HG03064 (cell line): Measurements from ENCODE around the gene POU4F3.
"Not testable (repeated sequence)": the region's sequence is repeated elsewhere in the genome, so short reads cannot be mapped to it uniquely, and the experiment has no call there.

Experiments used
- ATAC-seq: cut with Tn5 transposase; IDR thresholded peaks from one replicate; pipeline ENCODE4 v1.9.1; 2021; ENCODE audit warnings: low read depth; ENCODE audit not compliant: unreplicated experiment

Gene POU4F3, protein sequence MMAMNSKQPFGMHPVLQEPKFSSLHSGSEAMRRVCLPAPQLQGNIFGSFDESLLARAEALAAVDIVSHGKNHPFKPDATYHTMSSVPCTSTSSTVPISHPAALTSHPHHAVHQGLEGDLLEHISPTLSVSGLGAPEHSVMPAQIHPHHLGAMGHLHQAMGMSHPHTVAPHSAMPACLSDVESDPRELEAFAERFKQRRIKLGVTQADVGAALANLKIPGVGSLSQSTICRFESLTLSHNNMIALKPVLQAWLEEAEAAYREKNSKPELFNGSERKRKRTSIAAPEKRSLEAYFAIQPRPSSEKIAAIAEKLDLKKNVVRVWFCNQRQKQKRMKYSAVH

DNA sequence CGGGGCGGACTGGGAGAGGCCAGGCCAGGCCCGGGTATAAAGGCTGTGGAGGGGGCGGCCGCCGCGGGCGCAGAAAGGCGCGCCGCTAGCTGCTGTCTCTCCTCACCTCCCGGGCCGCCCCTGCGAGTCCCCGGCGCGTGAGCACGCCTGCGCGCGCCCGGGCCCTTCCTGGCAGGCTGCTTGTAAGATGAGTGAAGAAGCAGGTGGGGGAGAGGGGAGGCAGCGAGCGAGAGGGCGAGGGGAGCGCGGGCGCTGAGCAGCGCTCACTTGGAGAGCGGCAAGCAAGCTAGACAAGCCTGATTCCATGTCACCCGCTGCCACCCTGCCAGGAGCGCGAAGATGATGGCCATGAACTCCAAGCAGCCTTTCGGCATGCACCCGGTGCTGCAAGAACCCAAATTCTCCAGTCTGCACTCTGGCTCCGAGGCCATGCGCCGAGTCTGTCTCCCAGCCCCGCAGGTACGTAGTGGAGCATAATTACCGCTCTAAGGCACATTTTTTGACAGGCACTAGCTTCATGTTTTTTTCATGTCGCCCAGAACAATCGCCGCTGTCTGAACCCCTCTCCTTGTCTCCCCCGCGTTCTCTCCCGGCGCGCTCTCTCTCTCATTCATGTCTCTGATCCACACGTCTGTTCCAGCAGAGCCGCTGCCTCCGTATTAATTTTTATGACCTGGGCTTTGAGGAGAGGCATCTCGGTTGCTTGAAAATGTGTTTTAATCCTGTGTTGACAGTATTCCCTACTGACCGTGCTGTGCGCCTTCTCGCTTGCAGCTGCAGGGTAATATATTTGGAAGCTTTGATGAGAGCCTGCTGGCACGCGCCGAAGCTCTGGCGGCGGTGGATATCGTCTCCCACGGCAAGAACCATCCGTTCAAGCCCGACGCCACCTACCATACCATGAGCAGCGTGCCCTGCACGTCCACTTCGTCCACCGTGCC, at the start of gene POU4F3:
Gene POU4F3, plus strand, starts transcription at position 66 of the 941 bp plus-strand sequence. Its CDS starts 274 bp downstream, at position 340.
- no peak for ATAC-seq

- ATAC-seq = no peak
These were observed 48.3 kb upstream of the POU4F3 start for GRCh38 chr5:146290318-146290717.

DNA sequence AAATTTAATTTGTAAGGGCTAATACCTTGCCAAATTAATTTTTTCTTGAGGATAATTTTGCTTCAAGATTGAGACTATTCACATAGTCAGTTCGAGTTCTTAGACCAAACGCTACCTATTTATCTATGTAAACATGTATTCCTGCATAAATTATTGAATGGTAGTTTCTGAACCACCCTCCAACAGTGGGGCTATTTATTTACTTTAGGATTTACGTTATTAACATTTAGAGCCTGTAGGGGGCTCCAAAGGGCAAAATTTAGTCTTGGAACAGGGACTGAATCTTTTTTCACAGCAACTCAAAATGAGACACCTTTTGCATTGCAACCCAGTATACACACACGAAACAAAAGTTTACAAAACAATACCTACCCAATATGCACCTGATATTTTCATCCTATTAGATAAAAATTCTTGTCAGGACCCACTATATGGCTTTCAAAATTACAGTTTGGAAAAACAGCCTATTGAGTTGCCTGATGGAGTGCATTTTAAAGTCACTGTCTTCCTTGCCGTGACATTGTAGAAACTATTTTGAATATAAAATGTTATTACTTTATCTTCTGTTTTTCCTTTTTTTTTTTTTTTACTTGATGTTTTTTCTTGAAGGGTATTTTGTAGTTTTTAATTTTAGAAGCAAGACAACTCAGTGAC, 47.1 kb upstream of the POU4F3 start:
- ATAC-seq = peak; percentile 70

GRCh38 chr5:146296245-146296644, 42.4 kb upstream of the POU4F3 start:
- ATAC-seq = no peak

DNA sequence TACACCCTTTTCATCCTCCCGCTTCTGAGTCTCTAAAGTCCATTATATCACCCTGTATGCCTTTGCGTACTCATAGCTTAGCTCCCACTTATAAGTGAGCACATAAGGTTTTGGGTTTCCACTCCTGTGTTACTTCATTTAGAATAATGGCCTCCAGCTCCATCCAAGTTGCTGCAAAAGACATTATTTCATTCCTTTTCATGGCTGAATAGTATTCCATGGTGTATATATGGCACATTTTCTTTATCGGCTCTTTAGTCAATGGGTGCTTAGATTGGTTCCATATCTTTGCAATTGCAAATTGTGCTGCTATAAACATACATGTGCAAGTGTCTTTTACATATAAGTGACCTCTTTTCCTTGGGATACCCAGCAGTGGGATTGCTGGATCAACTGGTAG, 39.7 kb upstream of the POU4F3 start:
- ATAC-seq = not testable (repeated sequence)

DNA sequence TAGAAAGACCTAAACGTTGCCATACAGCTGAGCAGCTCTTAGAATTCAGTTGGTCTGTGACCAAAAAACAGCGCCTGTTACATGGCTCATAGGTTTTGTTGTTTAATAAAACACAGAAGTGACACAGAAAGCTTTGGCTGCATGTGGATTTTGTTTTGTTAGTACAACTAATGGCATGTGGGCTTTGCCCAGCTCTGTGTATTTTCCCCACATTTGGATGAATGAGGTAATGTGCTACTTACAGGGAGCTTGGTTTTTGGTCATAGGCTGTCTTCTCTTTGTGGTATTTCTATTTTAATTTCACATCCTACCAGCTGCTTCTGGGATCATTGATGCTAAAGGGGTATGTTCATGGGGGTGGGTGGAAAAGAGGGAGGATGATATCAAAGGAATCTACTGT, 37.0 kb upstream of the POU4F3 start:
- no peak for ATAC-seq

GRCh38 chr5:146302406-146302805, 36.2 kb upstream of the POU4F3 start:
- ATAC-seq = no peak

- ATAC-seq = no peak
These were observed 31.8 kb upstream of the POU4F3 start for GRCh38 chr5:146306838-146307237.

GRCh38 chr5:146307796-146308195, 30.8 kb upstream of the POU4F3 start:
- no peak for ATAC-seq

GRCh38 chr5:146310540-146310939, 28.1 kb upstream of the POU4F3 start:
- no peak for ATAC-seq

- ATAC-seq = no peak
These were observed 27.4 kb upstream of the POU4F3 start for GRCh38 chr5:146311278-146311677.

- ATAC-seq = no peak
These were observed 25.6 kb upstream of the POU4F3 start for GRCh38 chr5:146313027-146313426.

- ATAC-seq = no peak
These were observed 17.1 kb upstream of the POU4F3 start for GRCh38 chr5:146321571-146321970.

DNA sequence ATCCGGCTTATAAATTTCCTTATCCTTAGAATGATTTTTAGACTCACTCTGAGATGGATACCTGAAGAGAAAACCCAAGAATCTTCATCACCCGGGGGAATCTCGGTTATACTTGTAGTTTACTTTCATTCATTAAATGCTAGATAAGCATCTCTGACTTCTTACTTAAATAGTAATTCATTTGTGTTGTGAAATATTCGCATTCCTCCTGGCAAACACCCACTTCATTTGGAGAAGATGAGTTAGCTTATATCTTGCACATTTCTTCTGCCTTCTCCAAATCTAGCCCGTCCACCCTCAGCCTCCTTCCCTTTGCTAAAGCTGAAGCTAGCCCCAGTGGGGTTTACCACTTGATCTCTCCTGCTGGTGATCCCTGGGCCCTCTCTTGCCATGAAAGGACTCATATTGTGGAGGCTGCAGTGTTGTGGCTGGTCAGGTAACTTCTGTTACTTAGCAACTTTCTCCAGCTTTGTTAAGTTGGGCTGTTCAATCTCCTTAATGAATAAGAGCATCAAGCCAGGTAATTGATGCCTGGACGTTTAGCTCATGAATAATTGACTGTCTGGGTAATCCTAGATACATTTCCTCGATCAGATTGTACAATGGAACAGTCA, 11.3 kb upstream of the POU4F3 start:
- no peak for ATAC-seq

DNA sequence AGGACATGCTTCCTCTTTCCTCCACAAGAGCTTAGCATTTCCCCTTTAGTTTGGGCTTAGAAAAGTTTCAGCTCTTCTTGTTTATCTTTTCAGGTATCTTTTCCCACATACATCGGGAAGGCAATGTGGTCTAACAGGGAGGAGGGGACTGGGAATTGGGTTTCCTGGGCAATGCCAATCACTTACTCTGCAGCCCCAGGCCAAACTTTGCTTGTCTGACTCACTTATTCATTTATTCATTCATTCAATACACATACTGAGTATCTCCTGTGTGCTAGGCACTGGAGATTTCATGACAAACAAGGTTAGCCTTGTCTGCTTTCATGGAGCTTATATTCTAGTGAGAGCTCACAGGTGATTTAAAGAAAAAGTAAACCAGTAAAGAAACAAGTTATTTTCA, 10.7 kb upstream of the POU4F3 start:
- no peak for ATAC-seq

DNA sequence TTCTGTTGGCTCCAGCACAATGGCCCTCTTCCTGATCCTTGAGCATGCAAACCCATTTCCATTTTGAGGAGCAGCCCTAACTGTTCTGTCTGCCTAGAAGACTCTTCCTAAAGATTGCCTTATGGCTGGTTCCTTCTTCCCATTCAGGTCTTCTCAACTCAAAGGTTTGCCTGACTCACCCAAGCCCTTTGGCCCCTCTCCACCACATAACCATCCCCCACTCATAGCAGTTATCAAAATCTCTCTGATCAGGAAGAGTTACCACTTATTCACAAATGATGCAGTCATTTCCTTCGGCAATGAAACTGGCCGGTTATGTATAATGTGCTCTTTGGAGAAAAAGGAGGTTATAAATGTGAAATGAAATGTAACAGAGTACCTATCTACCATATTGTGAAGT, 8.9 kb upstream of the POU4F3 start:
- no peak for ATAC-seq

GRCh38 chr5:146331423-146331822, 7.2 kb upstream of the POU4F3 start:
- ATAC-seq = no peak

DNA sequence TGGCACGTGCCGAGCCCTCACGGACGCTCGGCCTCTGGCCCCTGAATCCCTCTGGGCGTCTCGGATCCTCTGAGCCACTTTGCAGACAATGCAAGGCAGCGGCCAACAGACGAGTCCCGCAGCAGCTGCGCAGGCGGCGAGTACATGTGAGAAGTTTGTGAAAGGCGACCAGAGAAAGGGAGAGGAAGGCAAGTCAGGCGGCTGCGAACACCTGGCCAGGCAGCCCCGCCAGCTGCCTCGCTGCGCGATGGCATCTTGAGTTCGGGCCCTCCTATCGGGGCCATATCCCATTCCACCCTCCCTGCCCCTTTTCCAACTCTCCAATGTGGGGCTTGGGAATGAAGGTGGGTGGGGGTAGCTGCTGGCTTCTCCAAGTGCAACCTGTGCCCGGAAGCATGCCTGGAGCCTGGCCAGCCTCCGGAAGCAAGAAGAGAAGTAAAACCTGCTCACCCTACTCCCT, 4.5 kb upstream of the POU4F3 start:
- no peak for ATAC-seq

- no peak for ATAC-seq
These were observed 2.4 kb upstream of the POU4F3 start for GRCh38 chr5:146336197-146336596.

GRCh38 chr5:146337264-146337904, 1.3 kb upstream of the POU4F3 start:
- no peak for ATAC-seq
